ENCODE data around the gene DNAJC4. TPM values are rescaled to one million over a fixed set of nuclear protein-coding genes. Genes with fewer than 3 reads are reported as not detected.
A peak's percentile ranks its signal among the peaks of the same experiment; 100 is the strongest.

Gene DNAJC4
- total and polyA plus RNA-seq, 9 of the 15 experiments (the other 6 are each of a cell fraction or from before 2014, with no cell fraction given), result 4.0 to 32.6 (median 19.9) TPM

DNA sequence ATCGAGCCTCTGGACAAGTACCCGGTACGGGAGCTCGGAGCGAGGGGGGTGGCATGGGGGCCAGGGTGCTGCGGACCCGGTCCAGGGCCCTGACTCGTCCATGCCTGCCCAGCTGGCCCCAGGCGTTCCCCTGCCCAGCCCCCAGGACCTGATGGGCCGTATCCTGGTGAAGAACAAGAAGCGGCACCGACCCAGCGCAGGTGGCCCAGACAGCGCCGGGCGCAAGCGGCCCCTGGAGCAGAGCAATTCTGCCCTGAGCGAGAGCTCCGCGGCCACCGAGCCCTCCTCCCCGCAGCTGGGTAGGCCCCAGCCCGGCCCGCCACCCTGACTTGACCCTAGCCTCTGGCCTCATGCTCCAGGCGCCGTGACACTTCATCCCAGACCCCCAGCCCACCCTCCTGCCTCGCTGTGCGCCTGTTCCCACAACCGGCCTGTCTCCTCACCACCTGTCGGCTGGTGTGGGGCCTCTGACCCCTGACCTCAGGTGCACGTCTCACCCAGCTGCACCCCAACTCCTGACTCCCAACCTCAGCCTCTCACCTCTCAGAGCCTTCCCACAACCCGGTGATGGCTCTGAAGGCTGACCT, 28.7 kb downstream of the DNAJC4 start:
- ChIA-PET POLR2A (interaction anchor here (4.4 kb wide), 1 partner anchor 10 kb away, joined by 43 read pairs; no protein-coding TSS in a partner anchor), CTCF (ENCODE audit: low intra/inter-chr PET ratio) (no interaction called here)
- ATAC-seq (peak; percentile 37; the same call in 2 of the 3 replicates), FAIRE-seq (no peak), DNase-seq (ENCODE audit: extremely low read depth in 1 of 4, low spot score in 3 of 4) (no peak)
- Histone ChIP-seq H3K36me3 (ENCODE audit: control insufficient read depth, insufficient read depth, low read length) (peaks cover 92% of the 10 kb centered on the region), H3K9me1 (ENCODE audit: control insufficient read depth, insufficient read depth, low read length) (no peaks in the 10 kb centered on the region), H3K4me3 (no peak overlapping the region), H2AFZ (ENCODE audit: low read depth, low read length) (no peak overlapping the region), H3K9me3 (replicated peaks; ENCODE audit: control insufficient read depth, insufficient read depth, low read depth, low read length) (no peaks in the 10 kb centered on the region), H3K4me2 (ENCODE audit: insufficient read depth, low read length) (no peak overlapping the region), H3K4me1 (replicated peaks in 1 of 2; ENCODE audit: control insufficient read depth in 2 of 2, insufficient read depth in 2 of 2, low read length in 2 of 2) (peaks cover 0 to 57% of the 10 kb centered on the region in 2 experiments; a peak in 2 of 5 replicates), H4K20me1 (replicated peaks; ENCODE audit: control insufficient read depth, insufficient read depth, low read length) (0 out of 2 replicates have a peak, but pooled peaks cover 4% of the 10 kb centered on the region), H3K9ac (ENCODE audit: insufficient read depth in 1 of 2, low read depth in 2 of 2, low read length in 2 of 2) (no peak overlapping the region), H3K27me3 (ENCODE audit: control insufficient read depth in 2 of 2, insufficient read depth in 2 of 2, low read length in 2 of 2) (no peaks in the 10 kb centered on the region), H3K79me2 (ENCODE audit: control insufficient read depth, insufficient read depth, low read length) (0 out of 3 replicates have a peak, but pooled peaks cover 2% of the 10 kb centered on the region), H3K27ac (ENCODE audit: extremely low read depth, low read depth, low read length) (no peak overlapping the region)
- in situ Hi-C loops (cut with MboI) (no loop called here), intact Hi-C loops (cut with micrococcal nuclease) (no loop called here)
- no peak for TF ChIP-seq MAFK (IDR thresholded peaks at IDR 0.05; ENCODE audit: low read length)
- no peak for TF ChIP-seq MAFF (IDR thresholded peaks at IDR 0.05; ENCODE audit: low read length)
- TF ChIP-seq, protein P1, sequence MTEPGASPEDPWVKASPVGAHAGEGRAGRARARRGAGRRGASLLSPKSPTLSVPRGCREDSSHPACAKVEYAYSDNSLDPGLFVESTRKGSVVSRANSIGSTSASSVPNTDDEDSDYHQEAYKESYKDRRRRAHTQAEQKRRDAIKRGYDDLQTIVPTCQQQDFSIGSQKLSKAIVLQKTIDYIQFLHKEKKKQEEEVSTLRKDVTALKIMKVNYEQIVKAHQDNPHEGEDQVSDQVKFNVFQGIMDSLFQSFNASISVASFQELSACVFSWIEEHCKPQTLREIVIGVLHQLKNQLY (CRISPR knock-in tag; conservative IDR thresholded peaks at IDR 0.05), result no peak
- no peak for TF ChIP-seq ZKSCAN8 (CRISPR knock-in tag; IDR thresholded peaks at IDR 0.05)
- TF ChIP-seq RAD51 (IDR thresholded peaks at IDR 0.05; ENCODE audit: borderline replicate concordance, low read depth), result no peak
- no peak for TF ChIP-seq CEBPG (CRISPR knock-in tag; IDR thresholded peaks at IDR 0.05)
- no peak for TF ChIP-seq CEBPG (tag; conservative IDR thresholded peaks at IDR 0.05 in 1 of 2, IDR thresholded peaks at IDR 0.05 in 1 of 2)
- TF ChIP-seq E2F8 (IDR thresholded peaks at IDR 0.05; ENCODE audit: low read depth, partially characterized antibody), result no peak
- no peak for TF ChIP-seq KHSRP (IDR thresholded peaks at IDR 0.05)
- no TSS peak for BruUV-seq (replicated peaks)
- WGBS (ENCODE audit: insufficient coverage, low coverage, missing lambda C conversion rate), result 90% methylated on average over 23 of the region's 32 CpGs
